ENCODE measurements around the gene IQCF6. TPM values are rescaled to one million over a fixed set of nuclear protein-coding genes. Genes with fewer than 3 reads are reported as not detected.

The IQCF6 gene
- total RNA-seq, 1 donor from 2014 or later = not detected

DNA sequence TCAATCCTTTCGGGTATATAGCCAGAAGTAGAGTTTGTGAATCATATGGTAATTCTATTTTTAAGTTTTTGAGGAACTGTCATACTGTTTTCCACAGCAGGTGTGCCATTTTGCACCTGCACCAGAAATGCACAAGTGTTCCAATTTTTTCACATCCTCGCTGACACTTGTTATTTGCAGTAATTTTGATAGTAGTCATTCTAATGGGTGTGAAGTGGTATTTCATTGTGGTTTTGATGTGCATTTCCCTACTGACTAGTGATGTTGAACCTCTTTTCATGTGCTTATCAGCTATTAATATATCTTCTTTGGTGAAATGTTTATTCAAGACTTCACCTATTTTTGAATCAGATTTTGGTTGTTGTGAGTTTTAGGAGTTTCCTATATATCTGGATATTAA is 43.1 kb downstream of the IQCF6 start:
- TF ChIP-seq, protein P1, sequence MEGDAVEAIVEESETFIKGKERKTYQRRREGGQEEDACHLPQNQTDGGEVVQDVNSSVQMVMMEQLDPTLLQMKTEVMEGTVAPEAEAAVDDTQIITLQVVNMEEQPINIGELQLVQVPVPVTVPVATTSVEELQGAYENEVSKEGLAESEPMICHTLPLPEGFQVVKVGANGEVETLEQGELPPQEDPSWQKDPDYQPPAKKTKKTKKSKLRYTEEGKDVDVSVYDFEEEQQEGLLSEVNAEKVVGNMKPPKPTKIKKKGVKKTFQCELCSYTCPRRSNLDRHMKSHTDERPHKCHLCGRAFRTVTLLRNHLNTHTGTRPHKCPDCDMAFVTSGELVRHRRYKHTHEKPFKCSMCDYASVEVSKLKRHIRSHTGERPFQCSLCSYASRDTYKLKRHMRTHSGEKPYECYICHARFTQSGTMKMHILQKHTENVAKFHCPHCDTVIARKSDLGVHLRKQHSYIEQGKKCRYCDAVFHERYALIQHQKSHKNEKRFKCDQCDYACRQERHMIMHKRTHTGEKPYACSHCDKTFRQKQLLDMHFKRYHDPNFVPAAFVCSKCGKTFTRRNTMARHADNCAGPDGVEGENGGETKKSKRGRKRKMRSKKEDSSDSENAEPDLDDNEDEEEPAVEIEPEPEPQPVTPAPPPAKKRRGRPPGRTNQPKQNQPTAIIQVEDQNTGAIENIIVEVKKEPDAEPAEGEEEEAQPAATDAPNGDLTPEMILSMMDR (IDR thresholded peaks at IDR 0.05) = no peak
- Mint-ChIP-seq H3K36me3 (ENCODE audit: low read depth) (no peaks in the 10 kb centered on the region), H3K9me3 (ENCODE audit: low read depth) (no peaks in the 10 kb centered on the region), H3K27ac (ENCODE audit: unreplicated experiment) (no peak overlapping the region), H3K27me3 (ENCODE audit: low read depth) (peaks cover 35% of the 10 kb centered on the region), H3K4me1 (ENCODE audit: low read depth) (no peaks in the 10 kb centered on the region), H3K4me3 (ENCODE audit: unreplicated experiment) (no peak overlapping the region)
- DNase-seq (ENCODE audit: low spot score) = no peak

DNA sequence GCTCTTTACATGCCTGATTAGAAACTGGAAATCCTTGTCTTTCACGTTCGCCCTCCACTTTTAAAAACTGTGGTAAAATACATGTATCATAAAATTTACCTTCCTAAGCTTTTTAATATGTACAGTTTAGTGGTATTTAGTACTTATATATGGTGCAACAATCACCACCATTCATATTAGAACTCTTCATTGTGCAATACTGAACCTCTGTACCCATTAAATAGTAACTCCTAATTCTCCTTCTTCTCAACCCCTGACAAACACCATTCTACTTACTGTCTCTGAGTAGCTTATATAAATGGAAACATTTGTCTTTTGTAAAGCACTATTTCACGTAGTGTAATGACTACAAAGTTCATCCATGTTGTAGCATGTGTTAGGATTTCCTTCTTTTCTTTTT is 44.0 kb downstream of the IQCF6 start:
- Mint-ChIP-seq H3K36me3 (ENCODE audit: low read depth) (no peaks in the 10 kb centered on the region), H3K4me1 (ENCODE audit: low read depth) (no peaks in the 10 kb centered on the region), H3K27me3 (ENCODE audit: low read depth) (peaks cover 37% of the 10 kb centered on the region), H3K9me3 (ENCODE audit: low read depth) (no peaks in the 10 kb centered on the region), H3K27ac (ENCODE audit: unreplicated experiment) (no peak overlapping the region), H3K4me3 (ENCODE audit: unreplicated experiment) (no peak overlapping the region)
- no peak for DNase-seq (ENCODE audit: low spot score)
- TF ChIP-seq, protein P1 (IDR thresholded peaks at IDR 0.05) = no peak

- Mint-ChIP-seq H3K9me3 (ENCODE audit: low read depth) (no peaks in the 10 kb centered on the region), H3K36me3 (ENCODE audit: low read depth) (no peaks in the 10 kb centered on the region), H3K27ac (ENCODE audit: unreplicated experiment) (no peak overlapping the region), H3K4me3 (ENCODE audit: unreplicated experiment) (no peak overlapping the region), H3K4me1 (ENCODE audit: low read depth) (no peaks in the 10 kb centered on the region), H3K27me3 (ENCODE audit: low read depth) (peaks cover 37% of the 10 kb centered on the region)
- TF ChIP-seq, protein P1 (IDR thresholded peaks at IDR 0.05) = no peak
- DNase-seq (ENCODE audit: low spot score) = no peak
Measured at GRCh38 chr3:51734572-51734907, 44.5 kb downstream of the IQCF6 start.

DNA sequence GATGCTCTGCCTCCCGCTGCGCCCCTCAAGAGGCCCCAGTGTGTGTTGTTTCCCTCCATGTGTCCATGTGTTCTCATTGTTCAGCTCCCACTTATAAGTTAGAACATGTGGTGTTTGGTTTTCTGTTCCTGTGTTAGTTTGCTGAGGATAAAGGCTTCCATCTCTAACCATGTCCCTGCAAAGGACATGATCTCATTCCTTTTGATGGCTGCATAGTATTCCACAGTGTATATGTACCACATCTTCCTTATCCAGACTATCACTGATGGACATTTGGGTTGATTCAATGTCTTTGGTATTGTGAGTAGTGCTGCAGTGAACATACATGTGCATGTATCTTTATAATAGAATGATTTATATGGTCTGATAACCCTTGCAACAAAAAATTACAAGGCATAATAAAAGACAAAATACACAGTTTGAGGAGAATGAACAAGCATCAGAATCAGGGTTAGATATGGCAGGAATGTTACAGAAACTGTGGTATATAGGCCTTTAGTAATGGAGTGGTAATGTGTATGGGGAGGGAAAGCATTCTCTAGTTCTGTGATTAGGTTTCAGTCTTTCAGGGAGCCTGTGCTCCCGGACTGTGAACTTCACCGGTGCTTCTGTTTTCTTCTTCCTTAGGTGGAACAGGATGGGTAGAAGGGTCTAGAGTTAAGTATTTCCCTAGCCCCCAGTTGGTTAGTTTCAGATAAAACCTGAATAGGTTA is 45.0 kb downstream of the IQCF6 start:
- Mint-ChIP-seq H3K4me1 (ENCODE audit: low read depth) (no peaks in the 10 kb centered on the region), H3K9me3 (ENCODE audit: low read depth) (no peaks in the 10 kb centered on the region), H3K27me3 (ENCODE audit: low read depth) (peaks cover 41% of the 10 kb centered on the region), H3K36me3 (ENCODE audit: low read depth) (no peaks in the 10 kb centered on the region), H3K27ac (ENCODE audit: unreplicated experiment) (no peak overlapping the region), H3K4me3 (ENCODE audit: unreplicated experiment) (no peak overlapping the region)
- TF ChIP-seq, protein P1 (IDR thresholded peaks at IDR 0.05) = no peak
- DNase-seq (ENCODE audit: low spot score) = no peak

- DNase-seq (ENCODE audit: low spot score) = no peak
- TF ChIP-seq, protein P1 (IDR thresholded peaks at IDR 0.05) = no peak
- Mint-ChIP-seq H3K27ac (ENCODE audit: unreplicated experiment) (no peak overlapping the region), H3K4me1 (ENCODE audit: low read depth) (no peaks in the 10 kb centered on the region), H3K9me3 (ENCODE audit: low read depth) (no peaks in the 10 kb centered on the region), H3K36me3 (ENCODE audit: low read depth) (no peaks in the 10 kb centered on the region), H3K4me3 (ENCODE audit: unreplicated experiment) (no peak overlapping the region), H3K27me3 (ENCODE audit: low read depth) (peaks cover 28% of the 10 kb centered on the region)
Measured at GRCh38 chr3:51729042-51729633, 49.9 kb downstream of the IQCF6 start.

Other genes starting within 250 kb of the IQCF6 start
- 19.3 to 26.9 TPM (median 20.4 TPM) in 3 replicates for gene RAD54L2, start 240.5 kb downstream of the IQCF6 start, total RNA-seq
- 43.0 to 45.0 TPM (median 45.0 TPM) in 3 replicates for gene TEX264, start 108.0 kb downstream of the IQCF6 start, total RNA-seq
- 0.10 TPM in 2 of 3 replicates, not detected in the other for gene GRM2, start 72.2 kb downstream of the IQCF6 start, total RNA-seq
- not detected in 3 replicates for gene IQCF2, start 82.4 kb upstream of the IQCF6 start, total RNA-seq
- gene IQCF5, start 96.4 kb upstream of the IQCF6 start, total RNA-seq = not detected in 3 replicates
- not detected in 3 replicates for gene IQCF1, start 124.1 kb upstream of the IQCF6 start, total RNA-seq
- 18.0 to 21.0 TPM (median 19.7 TPM) in 3 replicates for gene RRP9, start 162.7 kb upstream of the IQCF6 start, total RNA-seq
- 9.5 to 12.4 TPM (median 9.7 TPM) in 3 replicates for gene PARP3, start 163.1 kb upstream of the IQCF6 start, total RNA-seq
- 0.19 TPM in 1 of 3 replicates, not detected in the others for gene GPR62, start 176.1 kb upstream of the IQCF6 start, total RNA-seq
- gene PCBP4, start 188.2 kb upstream of the IQCF6 start, total RNA-seq = 35.5 to 63.8 TPM (median 55.7 TPM) in 3 replicates
- gene ABHD14B, start 194.8 kb upstream of the IQCF6 start, total RNA-seq = 24.3 to 38.0 TPM (median 25.7 TPM) in 3 replicates
- gene ABHD14A, start 195.8 kb upstream of the IQCF6 start, total RNA-seq = 10.0 to 19.4 TPM (median 10.2 TPM) in 3 replicates
- 21.1 to 24.5 TPM (median 21.7 TPM) in 3 replicates for gene ACY1, start 204.3 kb upstream of the IQCF6 start, total RNA-seq
- 610 to 772 TPM (median 621 TPM) in 3 replicates for gene RPL29, start 216.7 kb upstream of the IQCF6 start, total RNA-seq